SK-N-SH (cell line): Measurements from ENCODE around the gene CGB7. TPM values are rescaled to one million over a fixed set of nuclear protein-coding genes. Genes with fewer than 3 reads are reported as not detected.
A peak's percentile ranks its signal among the peaks of the same experiment; 100 is the strongest.

Experiments
- CTCF ChIA-PET: fragments of 300-600, 350-600 bp; formaldehyde crosslinking; extraction: SDS; loops from one replicate; lab custom pipeline; 2021; lab: Yijun Ruan, JAX
- POLR2A ChIA-PET: fragments of 350-600 bp; sonication (Branson Sonifier 250); formaldehyde crosslinking; extraction: SDS; loops from one replicate; lab custom pipeline; 2020; ENCODE audit warnings: antibody characterized with exemption, inconsistent platforms; lab: Yijun Ruan, JAX
- DNase-seq: peaks from one replicate; pipeline ENCODE4 v3.0.0; 2012
- H2AFZ ChIP-seq: fragments of 200-600 bp; sonication (generic); 2 replicates; pipeline ENCODE4 v1.8.1; 2016; ENCODE audit warnings: antibody characterized with exemption, mild to moderate bottlenecking, low read depth
- H3F3A ChIP-seq: fragments of 200-600 bp; sonication (generic); replicated peaks from 2 replicates; pipeline ENCODE3; 2016; ENCODE audit warnings: antibody characterized with exemption, mild to moderate bottlenecking; ENCODE audit not compliant: insufficient read depth
- H3K27ac ChIP-seq, 2 experiments: fragments of 200-500 bp in 1 of 2; fragments of 200-600 bp in 1 of 2; sonication (Bioruptor generic) in 1 of 2; sonication (generic), shearing (Covaris generic) in 1 of 2; 2 replicates each; pipeline versions ENCODE4 v1.5.1 to v1.6.1; 2014 to 2016; ENCODE audit warnings: low read depth in 2 of 2, inconsistent platforms in 1 of 2, low read length in 1 of 2, mild to moderate bottlenecking in 1 of 2, mixed read lengths in 1 of 2
- H3K27me3 ChIP-seq: fragments of 200-600 bp; sonication (generic), shearing (Covaris generic); 2 replicates; pipeline ENCODE4 v1.6.1; 2016; ENCODE audit warnings: mixed run types; ENCODE audit not compliant: insufficient read depth
- H3K36me3 ChIP-seq, 2 experiments: fragments of 200-500 bp in 1 of 2; fragments of 200-600 bp in 1 of 2; sonication (Bioruptor generic) in 1 of 2; sonication (generic) in 1 of 2; replicated peaks in 1 of 2; 2 replicates each; pipeline versions ENCODE3 to v1.5.1; 2014 to 2016; ENCODE audit warnings: low read length in 1 of 2, mild to moderate bottlenecking in 1 of 2; ENCODE audit not compliant: insufficient read depth in 2 of 2, control insufficient read depth in 1 of 2
- H3K4me1 ChIP-seq, 2 experiments: fragments of 200-500 bp in 1 of 2; fragments of 200-600 bp in 1 of 2; sonication (Bioruptor generic) in 1 of 2; sonication (generic), shearing (Covaris generic) in 1 of 2; 2 replicates each; pipeline versions ENCODE4 v1.5.1 to v1.6.1; 2014 to 2016; ENCODE audit warnings: low read depth in 1 of 2, low read length in 1 of 2, mixed run types in 1 of 2; ENCODE audit not compliant: insufficient read depth in 2 of 2, control insufficient read depth in 1 of 2
- H3K4me2 ChIP-seq: fragments of 200-600 bp; sonication (generic), shearing (Covaris generic); 2 replicates; pipeline ENCODE4 v1.6.1; 2017; ENCODE audit warnings: mixed run types
- H3K4me3 ChIP-seq, 2 experiments: fragments of 200-500 bp in 1 of 2; fragments of 200-600 bp in 1 of 2; sonication (Bioruptor generic) in 1 of 2; sonication (generic), shearing (Covaris generic) in 1 of 2; 2 replicates each; pipeline versions ENCODE4 v1.5.1 to v1.8.1; 2014 to 2016; ENCODE audit warnings: low read depth in 2 of 2, inconsistent platforms in 1 of 2, low read length in 1 of 2, mild to moderate bottlenecking in 1 of 2, mixed read lengths in 1 of 2, moderate library complexity in 1 of 2
- H3K79me2 ChIP-seq: fragments of 200-600 bp; sonication (generic); 2 replicates; pipeline ENCODE4 v1.8.1; 2017; ENCODE audit warnings: mild to moderate bottlenecking; ENCODE audit not compliant: insufficient read depth
- H3K9ac ChIP-seq: fragments of 200-600 bp; sonication (generic); 2 replicates; pipeline ENCODE4 v1.6.1; 2017; ENCODE audit warnings: mixed run types
- H3K9me2 ChIP-seq: fragments of 200-600 bp; sonication (generic); 2 replicates; pipeline ENCODE4 v1.6.1; 2017; ENCODE audit warnings: mixed run types
- H3K9me3 ChIP-seq: fragments of 200-600 bp; sonication (generic); 2 replicates; pipeline ENCODE4 v1.6.1; 2017; ENCODE audit warnings: mixed run types, mild to moderate bottlenecking, moderate library complexity
- H4K20me1 ChIP-seq: fragments of 200-600 bp; sonication (generic); 2 replicates; pipeline ENCODE4 v1.6.1; 2017; ENCODE audit warnings: mild to moderate bottlenecking, mixed run types; ENCODE audit not compliant: insufficient read depth
- CHD2 ChIP-seq: fragments of 150-350 bp; IDR thresholded peaks from 2 replicates; pipeline ENCODE4 v1.6.1; 2018; ENCODE audit warnings: low read length; ENCODE audit not compliant: partially characterized antibody
- EZH2phosphoT487 ChIP-seq: fragments of 200-600 bp; sonication (generic); IDR thresholded peaks from 2 replicates; pipeline ENCODE4 v1.6.1; 2017; ENCODE audit warnings: low read depth, mixed run types, mild to moderate bottlenecking, antibody characterized with exemption, moderate library complexity, borderline replicate concordance
- FOSL2 ChIP-seq: IDR thresholded peaks from 2 replicates; pipeline ENCODE4 v1.4.0; 2012; ENCODE audit warnings: low read depth, mild to moderate bottlenecking, moderate library complexity, borderline replicate concordance
- FOXJ3 ChIP-seq: sonication (generic); formaldehyde crosslinking; IDR thresholded peaks from 2 replicates; pipeline ENCODE4 v1.5.1; 2020; ENCODE audit warnings: mild to moderate bottlenecking, missing genetic modification reagents
- GATA2 ChIP-seq: sonication (generic); formaldehyde crosslinking; IDR thresholded peaks from 2 replicates; pipeline ENCODE4 v1.5.0; 2020; ENCODE audit warnings: mild to moderate bottlenecking, missing genetic modification reagents
- JUND ChIP-seq: IDR thresholded peaks from 2 replicates; pipeline ENCODE4 v1.4.0; 2012
- MXI1 ChIP-seq: IDR thresholded peaks from 2 replicates; pipeline ENCODE4 v1.6.1; 2012; ENCODE audit warnings: mild to moderate bottlenecking, low read depth, low read length, improper control_type of control experiment
- NFIC ChIP-seq: IDR thresholded peaks from 2 replicates; pipeline ENCODE4 v1.4.0; 2012; ENCODE audit warnings: borderline replicate concordance
- NRF1 ChIP-seq: IDR thresholded peaks from 2 replicates; pipeline ENCODE4 v1.6.1; 2012; ENCODE audit warnings: low read depth, mild to moderate bottlenecking, low read length
- PBX3 ChIP-seq: IDR thresholded peaks from 2 replicates; pipeline ENCODE4; 2012
- POLR2AphosphoS5 ChIP-seq: IDR thresholded peaks from 2 replicates; pipeline ENCODE4 v1.6.1; 2012; ENCODE audit warnings: low read depth, low read length
- SIN3A ChIP-seq: IDR thresholded peaks from 2 replicates; pipeline ENCODE4 v1.6.1; 2012; ENCODE audit warnings: low read depth, mild to moderate bottlenecking, low read length, moderate library complexity, borderline replicate concordance
- SMC3 ChIP-seq: IDR thresholded peaks from 2 replicates; pipeline ENCODE4 v1.6.1; 2012; ENCODE audit warnings: low read depth, low read length, improper control_type of control experiment
- TAF1 ChIP-seq: IDR thresholded peaks from 2 replicates; pipeline ENCODE4 v1.6.1; 2012; ENCODE audit warnings: low read depth, mild to moderate bottlenecking, low read length, moderate library complexity, borderline replicate concordance
- TCF12 ChIP-seq: IDR thresholded peaks from 2 replicates; pipeline ENCODE4 v1.4.0; 2012
- YY1 ChIP-seq: IDR thresholded peaks from 2 replicates; pipeline ENCODE4 v1.4.0; 2012; ENCODE audit warnings: low read depth, mild to moderate bottlenecking
- WGBS: methylation state at CpG from one replicate; pipeline ENCODE4 v1.1.6; 2017; ENCODE audit warnings: low lambda C conversion rate; 5-methylcytosine and 5-hydroxymethylcytosine counted together
- polyA plus RNA-seq, 3 experiments: library from polyadenylated mRNA; depleted of rRNA; stranded (reverse); fragments of >200 nt; gene quantifications; 2 replicates each; pipeline ENCODE4 v1.2.3, GENCODE V29; 2012
- TF ChIP-seq, protein P1 (sequence below): IDR thresholded peaks from 2 replicates; pipeline ENCODE4 v1.4.0; 2012; ENCODE audit warnings: low read depth
- TF ChIP-seq, protein P2 (sequence below): IDR thresholded peaks from 2 replicates; pipeline ENCODE4 v1.4.0; 2012; ENCODE audit warnings: low read depth, borderline replicate concordance
- TF ChIP-seq, protein P3 (sequence below): fragments of 200-600 bp; sonication (generic); IDR thresholded peaks from 2 replicates; pipeline ENCODE4 v1.6.1; 2017; ENCODE audit warnings: antibody characterized with exemption, mild to moderate bottlenecking, moderate library complexity
- TF ChIP-seq, protein P4 (sequence below): IDR thresholded peaks from 2 replicates; pipeline ENCODE4 v1.4.0; 2012; ENCODE audit warnings: low read depth, borderline replicate concordance

Gene CGB7
- polyA plus RNA-seq, 1 of the 3 experiments (the other 2 are of a cell fraction), result 2.0 TPM

- no peaks in the 10 kb centered on the region for H3K27me3 ChIP-seq
- H2AFZ ChIP-seq, result no peak overlapping the region
- 5% methylated on average over 8 of the region's 62 CpGs for WGBS
- H3K27ac ChIP-seq, result no peak overlapping the region
- H3K4me1 ChIP-seq, result peaks cover 0 to 35% of the 10 kb centered on the region in 2 experiments; a peak in 1 of 4 replicates
- no peaks in the 10 kb centered on the region for H3K79me2 ChIP-seq
- peaks cover 0 to 21% of the 10 kb centered on the region in 2 experiments for H3K36me3 ChIP-seq
- peak overlapping the region; percentile 18; the same call in 1 of the 2 replicates for H3K9ac ChIP-seq
- peak; percentile 89 for DNase-seq
- CTCF ChIA-PET, result interaction anchor here (0.6 to 3.3 kb wide), 12 partner anchors 9 to 1663 kb away, joined by 3 to 17 read pairs (median 4); partner anchors contain the start of genes GYS1 and RUVBL2
- no peaks in the 10 kb centered on the region for H4K20me1 ChIP-seq
- TF ChIP-seq, protein P1, sequence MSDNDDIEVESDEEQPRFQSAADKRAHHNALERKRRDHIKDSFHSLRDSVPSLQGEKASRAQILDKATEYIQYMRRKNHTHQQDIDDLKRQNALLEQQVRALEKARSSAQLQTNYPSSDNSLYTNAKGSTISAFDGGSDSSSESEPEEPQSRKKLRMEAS, result peak; percentile 34
- TF ChIP-seq FOXJ3 (no peak), CHD2 (no peak), GATA2 (no peak), PBX3 (no peak; the same call in 1 of the 2 replicates), JUND (no peak), NFIC (no peak), NRF1 (no peak), MXI1 (peak; percentile 35; the same call in 1 of the 2 replicates), FOSL2 (no peak), YY1 (no peak), POLR2AphosphoS5 (0 out of 2 replicates have a peak, but pooled peaks have one; percentile 16), EZH2phosphoT487 (no peak), TAF1 (no peak), SMC3 (no peak), SIN3A (peak; percentile 29; the same call in 1 of the 2 replicates), TCF12 (no peak)
- TF ChIP-seq, protein P2, sequence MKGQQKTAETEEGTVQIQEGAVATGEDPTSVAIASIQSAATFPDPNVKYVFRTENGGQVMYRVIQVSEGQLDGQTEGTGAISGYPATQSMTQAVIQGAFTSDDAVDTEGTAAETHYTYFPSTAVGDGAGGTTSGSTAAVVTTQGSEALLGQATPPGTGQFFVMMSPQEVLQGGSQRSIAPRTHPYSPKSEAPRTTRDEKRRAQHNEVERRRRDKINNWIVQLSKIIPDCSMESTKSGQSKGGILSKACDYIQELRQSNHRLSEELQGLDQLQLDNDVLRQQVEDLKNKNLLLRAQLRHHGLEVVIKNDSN, result no peak
- TF ChIP-seq, protein P3, sequence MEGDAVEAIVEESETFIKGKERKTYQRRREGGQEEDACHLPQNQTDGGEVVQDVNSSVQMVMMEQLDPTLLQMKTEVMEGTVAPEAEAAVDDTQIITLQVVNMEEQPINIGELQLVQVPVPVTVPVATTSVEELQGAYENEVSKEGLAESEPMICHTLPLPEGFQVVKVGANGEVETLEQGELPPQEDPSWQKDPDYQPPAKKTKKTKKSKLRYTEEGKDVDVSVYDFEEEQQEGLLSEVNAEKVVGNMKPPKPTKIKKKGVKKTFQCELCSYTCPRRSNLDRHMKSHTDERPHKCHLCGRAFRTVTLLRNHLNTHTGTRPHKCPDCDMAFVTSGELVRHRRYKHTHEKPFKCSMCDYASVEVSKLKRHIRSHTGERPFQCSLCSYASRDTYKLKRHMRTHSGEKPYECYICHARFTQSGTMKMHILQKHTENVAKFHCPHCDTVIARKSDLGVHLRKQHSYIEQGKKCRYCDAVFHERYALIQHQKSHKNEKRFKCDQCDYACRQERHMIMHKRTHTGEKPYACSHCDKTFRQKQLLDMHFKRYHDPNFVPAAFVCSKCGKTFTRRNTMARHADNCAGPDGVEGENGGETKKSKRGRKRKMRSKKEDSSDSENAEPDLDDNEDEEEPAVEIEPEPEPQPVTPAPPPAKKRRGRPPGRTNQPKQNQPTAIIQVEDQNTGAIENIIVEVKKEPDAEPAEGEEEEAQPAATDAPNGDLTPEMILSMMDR, result peak; percentile 57
- TF ChIP-seq, protein P4, sequence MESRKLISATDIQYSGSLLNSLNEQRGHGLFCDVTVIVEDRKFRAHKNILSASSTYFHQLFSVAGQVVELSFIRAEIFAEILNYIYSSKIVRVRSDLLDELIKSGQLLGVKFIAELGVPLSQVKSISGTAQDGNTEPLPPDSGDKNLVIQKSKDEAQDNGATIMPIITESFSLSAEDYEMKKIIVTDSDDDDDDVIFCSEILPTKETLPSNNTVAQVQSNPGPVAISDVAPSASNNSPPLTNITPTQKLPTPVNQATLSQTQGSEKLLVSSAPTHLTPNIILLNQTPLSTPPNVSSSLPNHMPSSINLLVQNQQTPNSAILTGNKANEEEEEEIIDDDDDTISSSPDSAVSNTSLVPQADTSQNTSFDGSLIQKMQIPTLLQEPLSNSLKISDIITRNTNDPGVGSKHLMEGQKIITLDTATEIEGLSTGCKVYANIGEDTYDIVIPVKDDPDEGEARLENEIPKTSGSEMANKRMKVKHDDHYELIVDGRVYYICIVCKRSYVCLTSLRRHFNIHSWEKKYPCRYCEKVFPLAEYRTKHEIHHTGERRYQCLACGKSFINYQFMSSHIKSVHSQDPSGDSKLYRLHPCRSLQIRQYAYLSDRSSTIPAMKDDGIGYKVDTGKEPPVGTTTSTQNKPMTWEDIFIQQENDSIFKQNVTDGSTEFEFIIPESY, result no peak
- peak overlapping the region; percentile 46 to 60 for H3K4me3 ChIP-seq
- H3F3A ChIP-seq, result peaks cover 24% of the 10 kb centered on the region
- H3K4me2 ChIP-seq, result peak overlapping the region; percentile 79
- POLR2A ChIA-PET, result interaction anchor here (1.5 kb wide), 1 partner anchor 8 kb away, joined by 7 read pairs; no protein-coding TSS in a partner anchor
- H3K9me3 ChIP-seq, result no peaks in the 10 kb centered on the region
- H3K9me2 ChIP-seq, result no peaks in the 10 kb centered on the region
Observed at GRCh38 chr19:49017666-49018351, 39.7 kb downstream of the CGB7 start.
